ENCODE measurements around the gene GLIPR1L2.

DNA sequence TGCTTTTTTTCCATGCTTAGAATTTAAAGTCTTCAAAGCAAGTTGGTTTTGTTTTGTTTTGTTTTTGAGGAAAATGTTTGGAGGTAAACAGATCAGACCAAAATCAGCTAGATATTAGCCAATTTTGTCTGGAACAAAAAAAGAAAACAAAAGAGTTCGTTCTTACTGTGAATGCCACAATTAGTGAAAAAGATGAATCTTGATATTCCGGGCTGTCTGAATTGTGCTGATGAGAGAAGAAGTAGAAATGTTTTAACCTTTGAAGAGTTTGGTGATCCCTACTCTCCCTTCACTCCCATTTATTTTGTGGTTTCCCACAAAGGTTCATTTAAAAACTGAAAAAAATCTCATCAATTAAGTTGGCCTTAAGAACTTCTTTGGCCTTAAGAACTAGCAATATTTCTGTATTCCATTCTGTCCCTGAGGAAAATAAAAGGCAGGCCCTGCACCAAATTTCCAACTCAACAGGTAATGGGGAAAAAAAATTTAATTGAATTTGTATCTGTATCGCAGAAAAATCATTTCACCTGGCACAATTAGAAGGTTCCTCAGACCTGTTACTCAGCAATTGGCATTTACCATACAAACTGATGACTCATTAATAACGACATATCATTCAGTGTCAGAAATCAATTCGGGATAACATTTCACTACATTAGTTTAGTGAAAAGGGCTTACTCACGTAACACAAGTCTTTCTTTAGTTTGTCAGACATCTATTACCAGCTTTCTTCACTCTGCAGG lies 562 bp upstream of the GLIPR1L2 start:
- TF ChIP-seq, protein P1, sequence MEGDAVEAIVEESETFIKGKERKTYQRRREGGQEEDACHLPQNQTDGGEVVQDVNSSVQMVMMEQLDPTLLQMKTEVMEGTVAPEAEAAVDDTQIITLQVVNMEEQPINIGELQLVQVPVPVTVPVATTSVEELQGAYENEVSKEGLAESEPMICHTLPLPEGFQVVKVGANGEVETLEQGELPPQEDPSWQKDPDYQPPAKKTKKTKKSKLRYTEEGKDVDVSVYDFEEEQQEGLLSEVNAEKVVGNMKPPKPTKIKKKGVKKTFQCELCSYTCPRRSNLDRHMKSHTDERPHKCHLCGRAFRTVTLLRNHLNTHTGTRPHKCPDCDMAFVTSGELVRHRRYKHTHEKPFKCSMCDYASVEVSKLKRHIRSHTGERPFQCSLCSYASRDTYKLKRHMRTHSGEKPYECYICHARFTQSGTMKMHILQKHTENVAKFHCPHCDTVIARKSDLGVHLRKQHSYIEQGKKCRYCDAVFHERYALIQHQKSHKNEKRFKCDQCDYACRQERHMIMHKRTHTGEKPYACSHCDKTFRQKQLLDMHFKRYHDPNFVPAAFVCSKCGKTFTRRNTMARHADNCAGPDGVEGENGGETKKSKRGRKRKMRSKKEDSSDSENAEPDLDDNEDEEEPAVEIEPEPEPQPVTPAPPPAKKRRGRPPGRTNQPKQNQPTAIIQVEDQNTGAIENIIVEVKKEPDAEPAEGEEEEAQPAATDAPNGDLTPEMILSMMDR (IDR thresholded peaks at IDR 0.05), result no peak
- TF ChIP-seq POLR2A (IDR thresholded peaks at IDR 0.05), result no peak
